Ishikawa (cell line): ENCODE data around the gene GCN1.

Source experiments
- CEBPB ChIP-seq: IDR thresholded peaks from 2 replicates; pipeline ENCODE4 v1.6.1; 2012
- CREB1 ChIP-seq: IDR thresholded peaks from 2 replicates; pipeline ENCODE4 v1.6.1; 2012; ENCODE audit warnings: low read depth
- EGR1 ChIP-seq: IDR thresholded peaks from 2 replicates; pipeline ENCODE4 v1.6.1; 2012
- EP300 ChIP-seq: IDR thresholded peaks from 2 replicates; pipeline ENCODE4 v1.6.1; 2012; ENCODE audit warnings: borderline replicate concordance
- FOXM1 ChIP-seq: IDR thresholded peaks from 2 replicates; pipeline ENCODE4 v1.6.1; 2012; ENCODE audit warnings: low read depth, borderline replicate concordance
- MAX ChIP-seq: IDR thresholded peaks from 2 replicates; pipeline ENCODE4 v1.6.1; 2012
- NFIC ChIP-seq: IDR thresholded peaks from 2 replicates; pipeline ENCODE4 v1.6.1; 2012
- RAD21 ChIP-seq: IDR thresholded peaks from 2 replicates; pipeline ENCODE4 v1.6.1; 2012; ENCODE audit warnings: low read depth
- REST ChIP-seq: IDR thresholded peaks from 2 replicates; pipeline ENCODE4 v1.6.1; 2012; ENCODE audit warnings: low read depth, mild to moderate bottlenecking
- TAF1 ChIP-seq: IDR thresholded peaks from 2 replicates; pipeline ENCODE4 v1.6.1; 2012; ENCODE audit warnings: low read depth, mild to moderate bottlenecking
- TCF12 ChIP-seq: IDR thresholded peaks from 2 replicates; pipeline ENCODE4 v1.6.1; 2012; ENCODE audit warnings: low read depth
- TEAD4 ChIP-seq: IDR thresholded peaks from 2 replicates; pipeline ENCODE4 v1.6.1; 2012
- USF1 ChIP-seq: IDR thresholded peaks from 2 replicates; pipeline ENCODE4 v1.6.1; 2012
- YY1 ChIP-seq: IDR thresholded peaks from 2 replicates; pipeline ENCODE4 v1.6.1; 2012; ENCODE audit warnings: low read depth

GRCh38 chr12:120117961-120118320 is 76.6 kb downstream of the GCN1 start:
- no peak for TF ChIP-seq CEBPB
- TF ChIP-seq RAD21 = no peak
- TF ChIP-seq EGR1 = no peak
- TF ChIP-seq TAF1 = no peak
- no peak for TF ChIP-seq EP300
- no peak for TF ChIP-seq CREB1
- no peak for TF ChIP-seq REST
- TF ChIP-seq NFIC = no peak
- no peak for TF ChIP-seq MAX
- no peak for TF ChIP-seq YY1
- no peak for TF ChIP-seq FOXM1
- no peak for TF ChIP-seq TEAD4
- TF ChIP-seq TCF12 = no peak
- TF ChIP-seq USF1 = no peak
